DMS79 (cell line): ENCODE data around the gene PLEKHJ1.
A peak's percentile ranks its signal among the peaks of the same experiment; 100 is the strongest.

ENCODE experiments used
- DNase-seq: peaks from one replicate; lab custom pipeline; 2025; lab: John Stamatoyannopoulos, UW

Gene PLEKHJ1

GRCh38 chr19:2269244-2270156 lies 33.4 kb upstream of the PLEKHJ1 start:
- peak; percentile 87 for DNase-seq

- no peak for DNase-seq
Observed at GRCh38 chr19:2268861-2269243, 32.7 kb upstream of the PLEKHJ1 start.

GRCh38 chr19:2268480-2268830 lies 32.3 kb upstream of the PLEKHJ1 start:
- no peak for DNase-seq

- peak; percentile 65 for DNase-seq
Observed at GRCh38 chr19:2266183-2266993, 30.3 kb upstream of the PLEKHJ1 start.

GRCh38 chr19:2261438-2262172 lies 25.5 kb upstream of the PLEKHJ1 start:
- DNase-seq, result no peak

GRCh38 chr19:2260341-2260805 lies 24.2 kb upstream of the PLEKHJ1 start:
- DNase-seq, result no peak

- no peak for DNase-seq
Observed at GRCh38 chr19:2259336-2259735, 23.2 kb upstream of the PLEKHJ1 start.

GRCh38 chr19:2255982-2256685 lies 20.0 kb upstream of the PLEKHJ1 start, which contains the start of gene JSRP1:
TSS of gene JSRP1 (minus strand) at chr19:2256417. CDS start at chr19:2255314, 1,103 bp downstream.
- no peak for DNase-seq

- peak; percentile 33 for DNase-seq
Observed at GRCh38 chr19:2255112-2255845, 19.1 kb upstream of the PLEKHJ1 start.

GRCh38 chr19:2254064-2254872 lies 18.1 kb upstream of the PLEKHJ1 start:
- DNase-seq, result no peak

GRCh38 chr19:2253106-2254063 lies 17.3 kb upstream of the PLEKHJ1 start:
- DNase-seq, result no peak

- DNase-seq, result no peak
Observed at GRCh38 chr19:2252797-2253105, 16.6 kb upstream of the PLEKHJ1 start.

- no peak for DNase-seq
Observed at GRCh38 chr19:2252055-2252796, 16.1 kb upstream of the PLEKHJ1 start.

GRCh38 chr19:2251106-2252054 lies 15.3 kb upstream of the PLEKHJ1 start:
- no peak for DNase-seq

- no peak for DNase-seq
Observed at GRCh38 chr19:2250766-2251105, 14.6 kb upstream of the PLEKHJ1 start.

- no peak for DNase-seq
Observed at GRCh38 chr19:2249880-2250765, 14.0 kb upstream of the PLEKHJ1 start.
